HG03064 (cell line): ENCODE data around the gene GMPPA.

ENCODE experiments used
- ATAC-seq: cut with Tn5 transposase; IDR thresholded peaks from one replicate; pipeline ENCODE4 v1.9.1; 2021; ENCODE audit warnings: low read depth; ENCODE audit not compliant: unreplicated experiment

The GMPPA gene

DNA sequence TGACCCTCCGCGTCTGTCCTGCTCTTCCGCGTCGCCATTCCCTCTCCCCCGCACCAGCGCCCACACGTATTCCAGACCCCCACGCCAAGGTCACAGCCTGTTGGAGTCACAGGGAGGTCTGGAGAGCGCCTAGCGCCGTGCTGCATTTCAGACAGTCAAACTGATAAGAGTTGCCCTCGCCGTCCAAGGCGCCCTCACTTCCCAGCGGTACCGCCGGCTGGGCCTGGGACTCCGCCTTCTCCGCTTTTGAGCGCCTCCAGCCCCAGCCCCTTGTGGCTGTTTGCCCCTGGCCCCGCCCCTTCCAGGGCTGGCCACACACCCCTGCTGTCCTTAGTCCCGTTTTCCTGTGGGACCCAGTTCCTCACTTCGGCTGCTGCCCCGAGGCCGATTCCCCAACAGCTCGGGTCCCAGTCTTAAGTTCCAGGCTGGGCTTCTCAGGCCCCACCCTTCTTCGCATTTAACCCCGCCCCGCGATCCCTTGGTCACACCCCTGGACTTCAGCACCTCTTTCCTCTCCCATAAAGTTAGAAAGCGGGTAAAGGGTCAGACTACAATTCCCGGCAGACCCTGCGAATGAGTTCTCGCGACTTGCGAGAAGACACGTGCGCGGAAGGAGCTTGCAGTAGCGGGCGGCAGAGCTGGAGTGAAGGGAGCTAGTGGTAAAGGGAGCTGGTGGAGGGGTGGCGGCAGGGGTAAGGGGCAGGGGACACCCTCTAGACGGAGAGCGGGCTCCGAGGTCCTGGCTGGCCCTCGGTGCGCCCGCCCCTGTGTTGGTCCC, at the start of gene GMPPA:
GMPPA (plus strand) TSS at position 612 of the 778 bp plus-strand sequence. CDS start 1,085 bp downstream, outside the sequence.
- peak; percentile 93 for ATAC-seq

DNA sequence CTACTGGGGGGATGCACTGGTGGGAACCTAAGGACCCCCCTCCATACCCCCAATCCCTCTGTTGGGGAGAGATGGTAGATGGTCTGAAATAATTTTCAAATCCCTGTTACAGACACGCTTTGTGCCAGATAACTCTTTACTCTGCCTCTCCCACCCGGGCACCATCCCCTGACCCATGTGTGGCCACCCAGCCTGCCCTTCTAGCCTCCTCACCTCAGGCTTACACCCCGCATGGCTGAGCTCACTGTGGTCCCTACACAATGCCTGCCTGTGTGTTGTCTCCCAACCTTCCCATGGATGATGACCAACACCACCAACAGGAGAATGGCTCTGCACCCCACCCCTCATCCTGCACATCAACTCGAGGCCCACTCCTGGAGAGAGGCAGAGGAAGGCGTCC, 49.1 kb upstream of the GMPPA start:
- no peak for ATAC-seq

DNA sequence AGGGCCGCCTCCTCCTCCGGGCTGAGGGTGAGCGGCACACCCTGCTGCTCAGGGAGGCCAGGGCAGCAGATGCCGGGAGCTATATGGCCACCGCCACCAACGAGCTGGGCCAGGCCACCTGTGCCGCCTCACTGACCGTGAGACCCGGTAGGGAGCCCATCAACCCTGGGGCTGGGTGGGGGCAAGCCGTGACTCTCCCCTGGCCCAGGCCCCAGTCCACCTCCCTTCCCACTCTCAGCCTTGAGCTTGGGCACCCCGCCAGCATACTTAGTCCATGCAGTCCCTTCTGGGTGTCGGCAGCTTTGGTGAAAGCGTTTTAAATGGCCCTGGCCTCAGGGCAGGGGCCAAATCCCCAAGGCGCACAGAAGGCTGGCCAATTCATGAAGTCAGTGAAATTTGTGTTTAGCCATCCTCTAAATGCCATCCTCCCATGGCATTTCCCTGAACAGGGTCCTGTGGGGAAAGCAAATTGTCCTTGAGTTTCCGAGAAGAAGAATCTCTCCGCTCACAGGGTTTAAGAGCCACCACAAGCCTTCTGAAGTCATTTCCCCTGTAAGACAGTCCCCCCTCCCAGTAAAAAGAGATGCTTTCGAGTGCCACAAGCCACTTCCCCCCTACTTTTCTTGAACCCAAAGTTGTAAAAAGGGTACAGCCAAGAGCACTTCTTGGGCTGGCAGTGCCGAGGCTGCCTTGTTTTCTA, 46.9 kb upstream of the GMPPA start:
- ATAC-seq = no peak

DNA sequence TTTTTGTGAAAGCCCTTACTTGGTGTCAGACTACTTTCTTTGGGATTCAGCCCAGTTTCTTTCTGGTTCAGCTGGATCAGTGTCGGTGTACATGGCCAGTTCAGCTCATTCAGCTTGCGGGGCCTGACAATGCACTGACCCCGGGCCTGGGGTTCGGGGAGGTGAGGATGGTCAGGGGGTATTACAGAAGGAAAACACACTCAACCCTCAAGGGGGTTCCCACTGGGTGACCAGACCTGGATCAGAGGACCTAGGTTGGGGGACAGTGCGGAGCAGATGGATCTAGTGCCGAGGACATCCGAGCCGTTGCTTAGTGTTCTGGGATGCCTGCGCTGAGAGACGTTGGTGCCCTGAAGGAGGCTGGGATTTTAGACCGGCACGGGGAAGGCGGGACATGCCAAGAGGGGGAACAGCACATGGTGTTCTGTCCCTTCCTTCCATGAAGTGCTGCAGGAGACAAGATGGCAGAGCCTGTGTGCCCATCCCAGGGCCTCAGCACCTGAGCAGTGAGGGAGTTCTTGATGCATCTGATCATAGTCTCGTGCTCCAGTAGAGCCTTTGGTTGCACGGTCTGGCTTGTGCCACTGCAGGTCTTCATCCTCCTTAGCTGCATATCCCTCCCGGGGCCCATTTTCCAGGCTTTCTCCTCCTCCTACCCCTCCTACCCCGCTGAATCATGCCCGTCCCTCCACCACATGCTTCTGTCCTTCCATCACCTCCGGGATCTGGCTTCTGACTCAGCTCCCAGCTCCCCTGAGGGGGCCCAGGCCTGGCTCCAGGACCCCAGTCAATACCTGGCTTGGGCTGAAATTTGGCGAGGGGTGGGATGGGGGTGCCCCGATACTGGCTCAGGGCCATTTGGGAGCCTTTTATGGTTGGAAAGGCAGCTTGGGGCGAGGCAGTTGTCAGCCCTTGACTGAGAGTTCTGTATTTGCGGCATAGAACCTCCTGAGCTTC, 46.1 kb upstream of the GMPPA start:
- ATAC-seq = no peak

DNA sequence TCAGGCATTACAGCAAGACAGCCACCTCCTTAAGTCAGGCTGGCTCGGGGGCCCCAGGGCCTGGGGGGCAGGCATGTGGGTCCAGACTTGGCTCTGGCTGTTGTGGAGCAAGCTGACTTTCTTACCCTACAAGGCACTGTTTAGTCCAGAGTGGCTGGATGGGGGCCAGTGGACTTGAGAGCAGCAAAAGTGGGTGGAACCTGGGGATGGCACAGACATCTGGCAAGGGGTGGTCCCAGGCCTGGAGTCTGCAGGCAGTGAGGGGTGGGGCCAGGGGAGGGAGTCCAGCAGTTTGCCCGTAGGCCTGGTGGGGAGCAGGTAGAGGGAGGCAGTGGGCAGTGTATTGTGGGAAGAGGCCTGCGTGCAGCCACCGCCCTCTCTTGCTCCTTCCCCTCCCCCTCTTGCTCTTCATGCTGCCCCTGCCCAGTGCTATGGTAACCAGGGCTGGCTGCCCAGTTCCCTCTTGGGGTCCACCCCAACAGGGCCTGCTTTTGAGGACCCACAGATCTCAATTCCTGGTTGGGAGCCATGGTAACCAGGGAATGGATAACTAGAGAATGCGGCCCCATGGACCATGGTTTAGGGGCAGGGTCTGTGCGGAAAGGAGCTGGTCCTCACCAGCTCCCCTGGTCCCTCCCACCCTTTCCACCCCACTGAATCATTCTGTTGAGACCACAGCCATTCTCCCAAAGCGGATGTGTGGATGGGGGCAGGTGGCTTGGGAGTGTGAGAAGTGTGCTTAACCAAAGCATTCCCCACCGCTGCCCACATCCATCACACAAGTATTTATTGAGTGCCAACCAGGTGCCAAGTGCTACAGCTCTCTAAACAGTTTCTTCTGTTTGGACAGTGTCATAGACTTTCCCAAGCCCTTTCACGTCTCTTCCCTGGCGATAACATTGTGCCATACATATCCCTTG, 44.8 kb upstream of the GMPPA start:
- no peak for ATAC-seq

DNA sequence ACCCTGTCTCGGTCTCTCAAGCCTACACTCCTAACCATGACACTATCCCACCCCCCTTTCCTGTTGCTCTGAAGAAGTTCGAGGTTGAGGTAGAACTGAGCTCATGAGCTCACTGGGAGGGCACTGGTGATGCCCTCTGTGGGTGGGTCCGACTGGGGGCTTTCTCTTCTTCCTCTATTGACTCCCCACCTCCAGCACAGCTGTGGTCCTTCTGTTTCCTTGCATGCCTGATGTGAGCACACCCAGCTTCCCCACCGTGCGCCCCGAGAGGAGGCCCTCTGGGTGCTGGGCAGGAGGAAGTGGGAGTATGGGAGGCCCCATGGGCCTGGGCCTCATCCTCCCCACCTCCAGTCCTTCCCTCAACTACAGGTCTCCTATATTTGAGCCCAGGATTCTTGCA, 43.1 kb upstream of the GMPPA start:
- ATAC-seq = no peak

DNA sequence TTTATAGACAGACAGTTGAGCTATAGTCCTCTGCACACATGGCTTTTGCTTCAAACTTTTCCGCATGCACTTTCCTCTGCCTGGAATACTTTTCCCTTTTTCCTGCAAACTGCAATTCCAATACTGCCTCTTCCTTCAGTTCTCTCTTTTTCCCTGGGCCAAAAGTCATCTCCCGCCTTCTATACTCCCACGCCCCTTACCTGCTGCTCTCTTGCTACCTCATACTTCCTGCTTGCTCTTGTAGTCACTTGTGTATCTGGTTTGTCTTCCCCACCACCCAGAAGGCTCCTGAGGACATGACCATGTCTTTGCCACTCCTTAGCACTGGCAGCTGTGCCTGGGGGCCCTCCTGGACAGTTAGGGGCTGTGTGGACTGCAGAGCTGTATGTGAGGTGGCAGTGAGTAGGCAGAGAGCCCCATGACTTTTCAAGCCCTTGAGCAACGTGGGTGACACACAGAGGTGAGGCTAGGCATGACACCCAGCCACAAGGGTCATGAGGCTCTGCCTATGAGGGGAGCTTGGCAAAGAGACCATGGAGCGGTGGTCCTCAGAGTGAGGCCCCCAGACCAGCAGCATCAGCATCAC, 40.8 kb upstream of the GMPPA start:
- ATAC-seq = no peak

DNA sequence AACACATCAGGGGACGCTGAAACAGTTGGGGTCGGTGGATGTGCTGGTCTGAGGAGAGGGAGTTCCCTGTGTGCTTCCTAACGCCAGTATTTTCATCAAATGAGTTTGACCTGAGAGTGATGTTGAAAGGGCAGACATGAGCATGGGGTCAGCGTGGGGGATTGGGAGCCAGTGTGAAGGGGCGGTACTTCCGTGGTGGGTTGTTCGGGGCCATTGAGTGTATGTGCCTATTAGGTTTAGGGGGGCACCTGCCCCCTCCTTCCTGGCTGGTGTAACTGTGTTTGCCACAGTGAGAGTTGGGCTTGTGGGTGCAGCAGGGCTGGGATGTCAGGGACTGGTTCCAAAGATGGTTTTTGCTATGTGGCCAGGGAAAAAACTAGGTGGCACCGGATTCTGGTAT, 39.7 kb upstream of the GMPPA start:
- ATAC-seq = no peak

DNA sequence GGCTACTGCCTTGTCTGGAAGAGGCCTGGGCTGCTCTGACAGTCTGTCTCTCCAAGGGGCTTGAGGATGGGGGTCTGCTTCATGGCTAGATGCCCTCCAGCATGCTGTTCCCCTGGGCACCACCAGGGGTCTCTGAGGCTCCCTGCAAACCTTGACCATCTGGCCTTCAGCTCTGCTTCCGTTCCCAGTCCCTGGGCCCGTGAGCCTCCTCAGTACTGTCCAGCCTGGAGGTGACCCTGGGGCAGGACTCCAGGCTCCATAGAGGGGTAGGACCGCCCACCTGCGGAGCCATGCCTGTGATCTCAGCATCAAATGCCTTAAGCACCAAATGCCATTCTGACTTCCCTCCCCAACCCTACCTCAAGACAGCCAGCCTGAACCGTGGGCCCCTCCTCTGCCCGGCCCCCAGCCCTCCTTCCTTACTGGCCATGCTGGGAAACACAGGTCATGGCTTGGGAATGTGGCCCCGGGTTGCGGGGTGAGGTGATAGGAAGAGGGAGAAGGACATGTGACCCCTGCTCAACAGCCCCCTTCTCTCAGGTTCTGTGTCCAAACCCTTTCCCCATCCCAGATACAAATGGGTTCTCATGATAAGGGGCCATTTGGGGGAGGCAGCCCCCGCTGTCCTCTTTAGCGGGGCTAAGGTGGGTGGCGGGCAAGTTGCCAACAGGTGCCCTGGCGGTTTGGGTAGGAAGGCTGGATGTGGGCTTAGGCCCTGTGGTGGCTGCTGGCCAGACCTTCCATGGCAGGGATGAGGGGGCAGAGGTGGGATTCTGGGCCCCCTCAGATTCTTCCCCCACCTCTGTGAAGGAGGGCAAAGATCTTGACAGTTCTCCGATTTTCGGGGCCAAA, 39.0 kb upstream of the GMPPA start:
- no peak for ATAC-seq

DNA sequence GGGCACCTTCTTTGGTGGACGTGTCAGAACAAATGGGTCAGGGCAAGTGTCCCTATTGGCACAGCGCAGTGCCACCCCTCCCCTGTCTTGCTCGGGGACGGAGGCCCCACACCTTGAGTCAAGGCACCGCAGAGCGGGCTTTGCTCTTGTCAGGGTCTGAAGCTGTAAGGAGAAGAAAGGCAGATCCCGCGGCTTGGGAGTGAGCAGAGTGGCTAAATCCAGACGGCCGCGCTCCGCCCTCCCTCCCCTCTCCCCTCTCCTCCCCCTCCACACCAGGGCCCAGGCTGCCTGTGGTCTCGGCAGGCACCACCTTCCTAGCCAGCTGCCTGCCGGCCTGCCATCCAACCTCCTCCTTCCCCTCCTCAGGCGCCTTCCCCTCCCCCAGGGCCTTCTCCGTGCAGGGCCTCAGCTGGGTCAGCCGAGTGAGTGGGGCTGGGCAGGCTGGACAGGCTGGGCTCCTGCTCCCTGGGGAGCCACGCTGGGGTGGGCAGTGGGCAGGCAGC, 38.2 kb upstream of the GMPPA start:
- no peak for ATAC-seq

DNA sequence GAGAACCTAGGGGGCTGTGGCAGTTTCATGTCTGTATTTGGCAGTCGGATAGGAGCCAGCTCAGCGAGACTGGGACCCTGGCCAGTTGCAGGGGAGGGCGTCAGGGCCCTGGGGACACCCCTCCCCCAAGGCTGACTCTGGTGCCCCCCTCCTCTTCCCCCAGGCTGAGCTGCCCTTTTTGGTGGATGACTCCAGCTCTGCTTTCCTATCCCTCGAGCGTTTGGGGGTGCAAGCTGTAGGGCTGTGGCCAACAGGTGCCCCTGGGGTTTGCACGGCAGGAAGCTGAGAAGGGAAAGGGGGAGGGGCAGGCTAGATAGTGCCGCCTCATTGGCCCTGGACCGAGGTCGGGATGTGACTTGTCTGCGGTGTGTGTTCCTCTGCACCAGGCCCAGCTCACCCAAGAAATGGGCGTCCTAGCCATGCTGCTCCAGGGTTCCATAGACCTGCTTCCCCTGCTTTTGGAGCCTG, 37.6 kb upstream of the GMPPA start:
- no peak for ATAC-seq

DNA sequence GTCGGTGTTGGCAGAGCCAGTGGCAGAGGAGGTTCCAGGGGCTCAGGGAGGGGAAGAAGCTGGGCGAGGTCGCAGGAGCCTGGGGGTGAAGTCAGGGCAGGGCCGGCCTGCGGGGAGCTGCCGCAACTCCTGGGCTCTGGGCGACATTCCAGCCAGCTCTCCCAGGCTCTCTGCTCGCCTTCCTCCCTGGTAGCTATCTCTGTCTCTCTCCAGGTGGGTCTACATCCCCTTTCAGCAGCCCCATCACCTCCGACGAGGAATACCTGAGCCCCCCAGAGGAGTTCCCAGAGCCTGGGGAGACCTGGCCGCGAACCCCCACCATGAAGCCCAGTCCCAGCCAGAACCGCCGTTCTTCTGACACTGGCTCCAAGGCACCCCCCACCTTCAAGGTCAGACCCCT, 37.0 kb upstream of the GMPPA start:
- ATAC-seq = no peak

DNA sequence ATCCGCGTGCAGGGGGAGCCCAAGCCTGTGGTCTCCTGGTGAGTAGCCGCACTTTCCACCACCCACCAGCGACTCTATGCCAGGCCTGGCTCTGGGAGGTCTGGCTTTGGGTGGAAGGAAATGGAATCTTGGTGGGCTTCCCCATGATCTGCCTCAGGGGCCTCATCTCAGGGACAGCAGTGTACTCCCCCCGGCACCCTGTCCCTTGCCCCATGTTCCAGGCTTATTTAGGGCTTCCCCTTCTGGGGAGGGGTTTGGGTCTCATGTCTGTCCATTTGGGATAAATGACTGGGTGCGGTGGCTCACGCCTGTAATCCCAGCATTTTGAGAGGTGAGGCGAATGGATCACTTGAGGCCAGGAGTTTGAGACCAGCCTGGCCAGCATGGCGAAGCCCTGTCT, 36.3 kb upstream of the GMPPA start:
- ATAC-seq = no peak

DNA sequence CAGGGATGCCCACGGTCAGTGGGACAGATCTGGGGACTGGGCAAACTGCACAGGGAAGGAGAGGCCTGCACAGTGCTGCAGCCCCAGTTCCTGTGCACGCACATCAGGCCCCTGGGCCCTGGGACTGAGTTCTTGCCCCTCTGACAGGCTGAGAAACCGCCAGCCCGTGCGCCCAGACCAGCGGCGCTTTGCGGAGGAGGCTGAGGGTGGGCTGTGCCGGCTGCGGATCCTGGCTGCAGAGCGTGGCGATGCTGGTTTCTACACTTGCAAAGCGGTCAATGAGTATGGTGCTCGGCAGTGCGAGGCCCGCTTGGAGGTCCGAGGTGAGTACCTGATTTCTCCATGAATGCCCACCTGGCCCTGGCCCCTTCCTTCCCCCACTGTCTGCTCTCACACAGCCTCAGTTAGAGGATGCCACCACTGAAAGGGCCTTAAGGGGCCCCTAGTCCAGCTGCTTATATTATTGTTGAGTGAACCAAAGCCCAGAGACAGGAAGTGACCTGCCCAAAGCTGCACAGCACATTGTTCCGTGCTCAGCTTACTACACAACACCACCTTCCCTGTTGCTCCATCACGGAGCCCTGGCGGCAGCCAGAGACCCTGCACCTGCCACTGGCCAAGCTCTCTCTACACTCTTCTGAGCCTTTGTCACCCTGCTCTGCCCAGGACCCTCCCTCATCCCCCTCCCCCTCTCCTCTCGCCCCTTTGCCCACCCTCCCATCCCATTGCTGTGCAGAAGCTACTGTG, 34.2 kb upstream of the GMPPA start:
- no peak for ATAC-seq

DNA sequence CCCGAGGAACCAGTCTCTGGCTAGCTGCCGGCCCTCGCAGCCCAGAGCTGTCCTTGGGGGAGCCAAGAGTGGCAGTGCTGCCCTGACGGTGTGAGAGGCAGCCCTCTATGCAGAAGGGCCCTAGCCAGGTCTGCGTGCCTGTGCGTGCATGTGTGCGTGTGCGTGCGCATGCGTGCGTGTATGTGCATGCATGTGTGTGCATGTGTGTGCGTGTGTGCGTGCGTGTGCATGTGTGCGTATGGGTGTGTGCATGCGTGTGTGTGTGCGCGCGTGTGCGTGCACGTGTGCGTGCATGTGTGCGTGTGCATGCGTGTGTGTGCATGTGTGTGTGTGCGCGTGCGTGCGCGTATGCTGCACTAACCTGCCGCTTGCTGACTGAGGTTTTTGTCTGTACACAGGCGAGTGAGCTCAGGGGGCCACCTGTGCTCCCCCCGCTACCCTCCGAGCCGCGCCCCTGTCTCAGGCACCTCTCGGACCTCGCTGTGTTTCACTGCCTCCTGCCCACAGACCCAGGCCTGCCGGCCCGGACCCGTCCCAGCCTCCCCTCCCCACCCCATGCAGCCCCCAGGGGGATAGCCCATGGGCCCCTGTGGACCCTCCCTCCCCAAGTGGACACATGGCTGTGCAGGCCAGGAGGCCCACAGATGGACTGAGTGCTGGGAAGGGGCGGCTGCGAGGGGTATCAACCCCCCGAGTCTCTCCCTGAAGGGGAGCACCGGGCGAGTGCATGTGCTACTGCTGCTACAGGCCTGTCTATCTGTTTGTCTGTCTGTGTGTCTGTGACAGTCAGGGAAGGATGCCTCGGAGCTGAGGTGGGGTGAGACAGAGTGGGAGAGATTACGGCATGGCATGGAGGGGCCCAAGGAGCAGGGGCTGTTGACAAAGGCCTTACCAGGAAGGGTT, 32.8 kb upstream of the GMPPA start:
- ATAC-seq = no peak

DNA sequence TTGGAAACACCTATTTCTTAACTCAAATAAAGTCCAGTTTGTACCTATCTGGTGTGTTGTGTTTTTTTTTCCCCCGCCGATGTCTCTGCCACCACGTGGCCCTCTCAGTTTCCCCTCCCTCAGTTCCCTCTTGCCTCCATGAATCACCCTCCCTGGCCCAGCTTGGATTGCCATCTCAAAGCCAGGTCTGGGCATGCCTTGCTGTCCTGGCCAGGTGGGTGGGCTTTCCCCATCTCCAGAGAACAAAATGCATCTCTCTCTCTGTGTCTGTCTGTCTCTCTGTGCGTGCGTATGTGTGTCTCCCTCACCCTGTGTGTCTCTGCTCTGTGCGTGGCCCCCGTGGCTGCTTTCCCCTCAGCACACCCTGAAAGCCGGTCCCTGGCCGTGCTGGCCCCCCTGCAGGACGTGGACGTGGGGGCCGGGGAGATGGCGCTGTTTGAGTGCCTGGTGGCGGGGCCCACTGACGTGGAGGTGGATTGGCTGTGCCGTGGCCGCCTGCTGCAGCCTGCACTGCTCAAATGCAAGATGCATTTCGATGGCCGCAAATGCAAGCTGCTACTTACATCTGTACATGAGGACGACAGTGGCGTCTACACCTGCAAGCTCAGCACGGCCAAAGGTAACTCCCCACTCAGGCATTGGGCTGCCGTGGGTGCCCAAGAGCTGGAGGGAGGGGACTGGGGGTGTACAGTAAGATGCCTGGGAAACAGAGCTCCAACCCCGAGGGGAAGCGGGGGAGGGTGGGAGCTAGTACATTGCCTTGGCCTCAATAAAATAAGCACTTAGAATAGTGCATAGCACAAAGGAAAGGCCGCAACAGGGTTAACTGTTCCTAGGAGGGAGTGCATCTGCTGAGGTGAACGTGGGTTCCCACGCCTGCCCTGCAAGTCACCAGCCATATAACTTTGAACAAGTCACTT, 31.6 kb upstream of the GMPPA start:
- ATAC-seq = no peak
